Nephron (organoid): ENCODE data around the gene SRP19.

Experiments
- H3K27ac Mint-ChIP-seq, 3 experiments: 2 replicates each; pipeline ENCODE4 v1.8.0; 2020; ENCODE audit warnings: mixed read lengths in 3 of 3, mild to moderate bottlenecking in 2 of 3, moderate library complexity in 1 of 3
- H3K27me3 Mint-ChIP-seq: 2 replicates; pipeline ENCODE4 v1.8.0; 2021; ENCODE audit warnings: low read depth, mild to moderate bottlenecking, moderate library complexity, mixed read lengths
- H3K36me3 Mint-ChIP-seq: 2 replicates; pipeline ENCODE4 v1.8.0; 2020; ENCODE audit warnings: low read depth, mixed read lengths
- H3K4me1 Mint-ChIP-seq: 2 replicates; pipeline ENCODE4 v1.8.0; 2020; ENCODE audit warnings: mixed read lengths
- H3K4me3 Mint-ChIP-seq, 3 experiments: 2 replicates each; pipeline ENCODE4 v1.8.0; 2020; ENCODE audit warnings: mild to moderate bottlenecking in 3 of 3, mixed read lengths in 3 of 3, moderate library complexity in 2 of 3
- H3K9me3 Mint-ChIP-seq: 2 replicates; pipeline ENCODE4 v1.8.0; 2020; ENCODE audit warnings: mixed read lengths
- TF ChIP-seq, protein P1 (sequence below), 3 experiments: fragments of 200-600 bp; sonication (generic); IDR thresholded peaks; one replicate each; pipeline ENCODE4 v1.5.0; 2021; ENCODE audit warnings: antibody characterized with exemption in 3 of 3; ENCODE audit not compliant: unreplicated experiment in 3 of 3

The SRP19 gene

DNA sequence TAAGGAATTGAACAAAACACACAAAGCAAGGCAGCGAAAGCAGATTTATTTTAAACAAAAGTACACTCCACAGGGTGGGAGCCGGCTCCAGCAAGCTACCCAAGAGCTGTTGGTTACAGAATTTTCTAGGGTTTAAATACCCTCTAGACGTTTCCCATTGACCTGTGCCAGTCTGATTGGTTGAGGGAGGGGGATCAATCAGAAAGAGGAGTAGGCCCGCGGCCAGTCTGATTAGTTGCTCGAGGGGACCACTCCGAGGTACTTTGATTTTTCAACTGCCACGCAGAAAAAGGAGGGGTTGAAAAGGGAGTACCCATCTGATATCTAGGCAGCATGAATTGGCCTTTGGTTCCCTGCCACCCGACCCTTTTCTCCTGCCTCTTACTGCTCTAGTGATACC lies 998 bp downstream of the SRP19 start:
- Mint-ChIP-seq H3K9me3 (no peaks in the 10 kb centered on the region), H3K27me3 (no peaks in the 10 kb centered on the region), H3K4me1 (peaks cover 30% of the 10 kb centered on the region), H3K27ac (peak overlapping the region; percentile 95 to 99 (median 99)), H3K36me3 (peaks cover 20% of the 10 kb centered on the region), H3K4me3 (peak overlapping the region; percentile 98 to 99 (median 98))
- TF ChIP-seq, protein P1, sequence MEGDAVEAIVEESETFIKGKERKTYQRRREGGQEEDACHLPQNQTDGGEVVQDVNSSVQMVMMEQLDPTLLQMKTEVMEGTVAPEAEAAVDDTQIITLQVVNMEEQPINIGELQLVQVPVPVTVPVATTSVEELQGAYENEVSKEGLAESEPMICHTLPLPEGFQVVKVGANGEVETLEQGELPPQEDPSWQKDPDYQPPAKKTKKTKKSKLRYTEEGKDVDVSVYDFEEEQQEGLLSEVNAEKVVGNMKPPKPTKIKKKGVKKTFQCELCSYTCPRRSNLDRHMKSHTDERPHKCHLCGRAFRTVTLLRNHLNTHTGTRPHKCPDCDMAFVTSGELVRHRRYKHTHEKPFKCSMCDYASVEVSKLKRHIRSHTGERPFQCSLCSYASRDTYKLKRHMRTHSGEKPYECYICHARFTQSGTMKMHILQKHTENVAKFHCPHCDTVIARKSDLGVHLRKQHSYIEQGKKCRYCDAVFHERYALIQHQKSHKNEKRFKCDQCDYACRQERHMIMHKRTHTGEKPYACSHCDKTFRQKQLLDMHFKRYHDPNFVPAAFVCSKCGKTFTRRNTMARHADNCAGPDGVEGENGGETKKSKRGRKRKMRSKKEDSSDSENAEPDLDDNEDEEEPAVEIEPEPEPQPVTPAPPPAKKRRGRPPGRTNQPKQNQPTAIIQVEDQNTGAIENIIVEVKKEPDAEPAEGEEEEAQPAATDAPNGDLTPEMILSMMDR (IDR thresholded peaks at IDR 0.05; ENCODE audit: unreplicated experiment in 3 of 3): no peak

DNA sequence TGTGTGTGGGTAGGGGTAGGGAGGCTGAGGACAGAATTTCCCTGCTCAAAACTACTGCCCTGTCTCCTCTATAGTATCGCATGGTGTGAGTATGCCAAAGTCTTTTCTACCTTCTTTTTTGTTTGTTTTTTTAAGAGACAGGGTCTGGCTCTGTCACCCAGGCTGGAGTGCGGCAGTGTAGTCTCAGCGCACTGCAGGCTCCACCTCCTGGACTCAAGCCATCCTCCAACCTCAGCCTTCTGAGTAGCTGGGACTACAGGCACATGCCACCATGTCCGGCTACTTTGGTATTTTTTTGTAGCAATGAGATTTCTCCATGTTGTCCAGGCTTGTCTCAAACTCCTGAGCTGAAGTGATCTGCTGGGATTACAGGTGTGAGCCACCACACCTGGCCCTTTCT lies 2.5 kb downstream of the SRP19 start:
- TF ChIP-seq, protein P1 (IDR thresholded peaks at IDR 0.05; ENCODE audit: unreplicated experiment in 3 of 3): no peak
- Mint-ChIP-seq H3K27me3 (no peaks in the 10 kb centered on the region), H3K4me1 (peaks cover 30% of the 10 kb centered on the region)

DNA sequence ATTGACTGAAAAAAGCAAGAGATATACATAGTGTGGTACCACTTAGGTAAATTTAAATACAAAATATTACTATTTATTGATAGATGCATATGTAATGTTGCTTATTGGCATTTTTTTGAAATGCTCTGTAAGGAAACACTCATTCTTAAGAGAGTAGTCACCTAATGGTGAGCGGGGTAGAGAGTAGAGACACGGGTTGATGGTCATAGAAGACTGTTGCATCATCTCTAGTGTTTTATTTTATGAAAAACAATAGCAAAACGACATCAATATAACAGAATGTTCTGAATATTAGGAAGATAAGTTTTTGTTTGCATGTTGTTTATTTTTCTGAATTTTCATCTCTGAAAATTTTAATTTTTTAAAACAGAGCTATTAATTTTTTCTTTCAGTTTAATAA lies 4.0 kb downstream of the SRP19 start:
- no peak overlapping the region for H3K27ac Mint-ChIP-seq
- H3K4me3 Mint-ChIP-seq: no peak overlapping the region
- H3K36me3 Mint-ChIP-seq: peaks cover 44% of the 10 kb centered on the region
- no peaks in the 10 kb centered on the region for H3K27me3 Mint-ChIP-seq
- TF ChIP-seq, protein P1 (IDR thresholded peaks at IDR 0.05; ENCODE audit: unreplicated experiment in 3 of 3): no peak
- H3K4me1 Mint-ChIP-seq: peaks cover 30% of the 10 kb centered on the region
- H3K9me3 Mint-ChIP-seq: no peaks in the 10 kb centered on the region

More for the DNA sequence above, 2.5 kb downstream of the SRP19 start:
- Mint-ChIP-seq H3K4me3 (peak overlapping the region; percentile 98 to 99 (median 98)), H3K27ac (no peak overlapping the region), H3K36me3 (peaks cover 30% of the 10 kb centered on the region), H3K9me3 (no peaks in the 10 kb centered on the region)

DNA sequence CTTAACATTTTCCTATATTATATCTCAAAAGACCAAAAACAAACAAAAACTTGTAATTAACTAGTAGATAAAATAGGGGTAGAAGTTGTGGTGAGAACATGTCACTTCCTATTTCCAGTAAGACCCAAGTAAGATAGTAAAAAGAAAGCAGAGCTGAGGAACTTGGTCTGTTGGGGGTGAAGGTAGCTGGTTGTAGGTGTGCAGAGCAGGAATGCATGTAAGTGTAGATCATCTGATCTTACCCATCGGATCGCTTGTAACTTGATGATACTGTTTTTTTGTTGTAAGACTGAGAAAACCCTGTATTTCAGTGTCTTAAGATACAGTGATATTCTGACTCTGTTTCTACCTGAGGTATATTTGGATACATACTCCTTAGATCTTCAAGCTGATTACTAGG lies 5.7 kb downstream of the SRP19 start:
- Mint-ChIP-seq H3K36me3 (peaks cover 53% of the 10 kb centered on the region), H3K4me1 (peaks cover 21% of the 10 kb centered on the region), H3K27ac (no peak overlapping the region), H3K9me3 (no peaks in the 10 kb centered on the region), H3K27me3 (no peaks in the 10 kb centered on the region), H3K4me3 (no peak overlapping the region)
- TF ChIP-seq, protein P1 (IDR thresholded peaks at IDR 0.05; ENCODE audit: unreplicated experiment in 3 of 3): no peak

DNA sequence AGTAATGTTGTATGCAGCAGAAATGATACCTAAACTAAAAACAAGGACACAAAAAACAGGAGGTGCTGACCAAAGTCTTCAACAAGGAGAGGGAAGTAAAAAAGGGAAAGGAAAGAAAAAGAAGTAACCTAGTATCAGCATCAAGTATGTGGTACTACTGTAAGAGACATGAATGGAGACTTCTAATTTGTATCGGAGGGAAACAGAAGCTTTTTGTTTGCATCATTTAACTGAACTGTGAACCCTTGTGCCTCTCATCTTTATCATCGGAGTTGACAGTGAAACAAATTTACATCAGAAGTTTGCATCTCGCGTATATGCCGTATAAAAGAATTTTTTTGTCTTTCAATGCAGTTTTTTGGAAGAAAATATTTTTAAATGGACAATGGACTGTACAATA lies 6.3 kb downstream of the SRP19 start:
- TF ChIP-seq, protein P1 (IDR thresholded peaks at IDR 0.05; ENCODE audit: unreplicated experiment in 3 of 3): no peak
- Mint-ChIP-seq H3K36me3 (peaks cover 51% of the 10 kb centered on the region), H3K27ac (no peak overlapping the region), H3K27me3 (no peaks in the 10 kb centered on the region), H3K4me1 (peaks cover 15% of the 10 kb centered on the region), H3K4me3 (no peak overlapping the region), H3K9me3 (no peaks in the 10 kb centered on the region)

DNA sequence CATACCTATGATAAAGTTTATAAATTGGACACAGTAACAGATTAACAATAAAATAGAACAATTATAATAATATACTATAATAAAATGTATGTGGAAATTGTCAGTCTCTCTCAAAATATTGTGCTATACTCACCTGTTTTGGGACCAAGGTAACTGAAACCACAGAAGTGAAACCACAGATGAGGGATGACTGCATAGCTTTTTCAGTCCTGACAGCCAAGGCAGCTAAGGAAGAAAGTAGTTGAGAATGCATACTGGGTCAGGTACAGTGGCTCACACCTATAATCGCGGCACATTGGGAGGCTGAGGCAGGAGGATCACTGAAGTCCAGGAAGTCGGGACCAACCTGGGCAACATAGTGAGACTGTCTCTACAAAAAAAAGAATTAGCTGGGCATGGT lies 8.9 kb downstream of the SRP19 start:
- peaks cover 50% of the 10 kb centered on the region for H3K36me3 Mint-ChIP-seq
- no peak overlapping the region for H3K4me3 Mint-ChIP-seq
- H3K27me3 Mint-ChIP-seq: no peaks in the 10 kb centered on the region
- no peaks in the 10 kb centered on the region for H3K4me1 Mint-ChIP-seq
- TF ChIP-seq, protein P1 (IDR thresholded peaks at IDR 0.05; ENCODE audit: unreplicated experiment in 3 of 3): no peak
- H3K9me3 Mint-ChIP-seq: no peaks in the 10 kb centered on the region
- no peak overlapping the region for H3K27ac Mint-ChIP-seq
